NB4 (cell line): ENCODE data around the gene SHANK1.

Experiments
- MYC ChIP-seq: IDR thresholded peaks from 2 replicates; pipeline ENCODE4 v1.6.1; 2011; ENCODE audit warnings: low read depth, low read length
- POLR2A ChIP-seq: IDR thresholded peaks from 2 replicates; pipeline ENCODE4 v1.6.1; 2011; ENCODE audit warnings: mild to moderate bottlenecking; ENCODE audit not compliant: insufficient read length; ENCODE audit errors: extremely low read depth
- TF ChIP-seq, protein P1 (sequence below): IDR thresholded peaks from one replicate; pipeline ENCODE4 v1.5.1; 2012; ENCODE audit warnings: low read depth, low read length
- TF ChIP-seq, protein P2 (sequence below): IDR thresholded peaks from 2 replicates; pipeline ENCODE4 v1.6.1; 2011; ENCODE audit warnings: low read depth, low read length

DNA sequence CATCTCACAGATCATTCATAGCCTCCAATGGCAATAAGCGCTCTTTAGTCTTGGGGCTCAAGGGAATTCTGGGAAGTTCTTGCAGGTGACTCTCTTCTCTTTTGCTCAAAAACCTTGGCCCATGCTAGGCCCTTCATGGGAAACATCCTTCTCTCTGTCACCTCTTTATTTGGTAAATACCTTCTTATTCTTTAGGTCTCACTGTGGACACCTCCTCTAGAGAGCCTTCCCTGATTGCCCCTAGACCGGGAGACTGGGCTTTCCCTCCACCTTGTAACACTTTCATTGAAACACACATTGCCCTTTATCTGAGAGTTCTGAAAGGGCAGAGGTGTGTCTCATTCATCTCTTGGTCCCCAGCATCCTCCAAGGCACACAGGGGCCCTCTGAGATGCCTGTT lies 68.4 kb downstream of the SHANK1 start:
- TF ChIP-seq, protein P1, sequence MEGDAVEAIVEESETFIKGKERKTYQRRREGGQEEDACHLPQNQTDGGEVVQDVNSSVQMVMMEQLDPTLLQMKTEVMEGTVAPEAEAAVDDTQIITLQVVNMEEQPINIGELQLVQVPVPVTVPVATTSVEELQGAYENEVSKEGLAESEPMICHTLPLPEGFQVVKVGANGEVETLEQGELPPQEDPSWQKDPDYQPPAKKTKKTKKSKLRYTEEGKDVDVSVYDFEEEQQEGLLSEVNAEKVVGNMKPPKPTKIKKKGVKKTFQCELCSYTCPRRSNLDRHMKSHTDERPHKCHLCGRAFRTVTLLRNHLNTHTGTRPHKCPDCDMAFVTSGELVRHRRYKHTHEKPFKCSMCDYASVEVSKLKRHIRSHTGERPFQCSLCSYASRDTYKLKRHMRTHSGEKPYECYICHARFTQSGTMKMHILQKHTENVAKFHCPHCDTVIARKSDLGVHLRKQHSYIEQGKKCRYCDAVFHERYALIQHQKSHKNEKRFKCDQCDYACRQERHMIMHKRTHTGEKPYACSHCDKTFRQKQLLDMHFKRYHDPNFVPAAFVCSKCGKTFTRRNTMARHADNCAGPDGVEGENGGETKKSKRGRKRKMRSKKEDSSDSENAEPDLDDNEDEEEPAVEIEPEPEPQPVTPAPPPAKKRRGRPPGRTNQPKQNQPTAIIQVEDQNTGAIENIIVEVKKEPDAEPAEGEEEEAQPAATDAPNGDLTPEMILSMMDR = no peak
- TF ChIP-seq, protein P2, sequence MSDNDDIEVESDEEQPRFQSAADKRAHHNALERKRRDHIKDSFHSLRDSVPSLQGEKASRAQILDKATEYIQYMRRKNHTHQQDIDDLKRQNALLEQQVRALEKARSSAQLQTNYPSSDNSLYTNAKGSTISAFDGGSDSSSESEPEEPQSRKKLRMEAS = no peak
- no peak for TF ChIP-seq POLR2A
- TF ChIP-seq MYC = no peak
